Ascending aorta (tissue), 2 donors: ENCODE results near the gene ZC3H10. TPM values are rescaled to one million over a fixed set of nuclear protein-coding genes. Genes with fewer than 3 reads are reported as not detected.

Source experiments
- DNase-seq, 2 donors: peaks; one replicate each; pipeline ENCODE4 v3.0.0-alpha.2; 2019; ENCODE audit warnings: low spot score in 2 of 2
- H3K27ac ChIP-seq, 2 donors: fragments of 200-600 bp; sonication (generic); one replicate each; pipeline ENCODE4 v1.5.1; 2016 to 2017; ENCODE audit warnings: mild to moderate bottlenecking in 1 of 2
- H3K27me3 ChIP-seq: fragments of 200-600 bp; sonication (generic); one replicate; pipeline ENCODE4 v1.5.1; 2017
- H3K36me3 ChIP-seq, 2 donors: fragments of 200-600 bp; sonication (generic); one replicate each; pipeline ENCODE4 v1.5.1; 2016
- H3K4me1 ChIP-seq, 2 donors: fragments of 200-600 bp; sonication (generic); one replicate each; pipeline ENCODE4 v1.5.1; 2016 to 2017; ENCODE audit warnings: mild to moderate bottlenecking in 1 of 2
- H3K4me3 ChIP-seq, 2 donors: fragments of 200-600 bp; sonication (generic); one replicate each; pipeline ENCODE4 v1.5.1; 2016 to 2017; ENCODE audit warnings: mild to moderate bottlenecking in 1 of 2
- H3K9me3 ChIP-seq, 2 donors: fragments of 200-600 bp; sonication (generic); one replicate each; pipeline ENCODE4 v1.5.1; 2016
- intact Hi-C: fragments of 100-400 bp; cut with DNase I; formaldehyde crosslinking; loops from one replicate; pipeline ENCODE4 v1.15.1; 2023
- total RNA-seq: library from RNA; depleted of rRNA; stranded (reverse); fragments of >200 nt; gene quantifications from one replicate; pipeline ENCODE4 v1.1.0, GENCODE V29; 2016
- TF ChIP-seq, protein P1 (sequence below), 3 experiments: fragments of 200-600 bp in 2 of 3; fragments of 450-650 bp in 1 of 3; sonication (generic) in 2 of 3; IDR thresholded peaks; one replicate each; pipeline ENCODE4 v1.5.1; 2016 to 2019; ENCODE audit warnings: antibody characterized with exemption in 3 of 3, mild to moderate bottlenecking in 1 of 3, moderate library complexity in 1 of 3

The ZC3H10 gene
- total RNA-seq, 1 donor from 2014 or later = 11.1 TPM

DNA sequence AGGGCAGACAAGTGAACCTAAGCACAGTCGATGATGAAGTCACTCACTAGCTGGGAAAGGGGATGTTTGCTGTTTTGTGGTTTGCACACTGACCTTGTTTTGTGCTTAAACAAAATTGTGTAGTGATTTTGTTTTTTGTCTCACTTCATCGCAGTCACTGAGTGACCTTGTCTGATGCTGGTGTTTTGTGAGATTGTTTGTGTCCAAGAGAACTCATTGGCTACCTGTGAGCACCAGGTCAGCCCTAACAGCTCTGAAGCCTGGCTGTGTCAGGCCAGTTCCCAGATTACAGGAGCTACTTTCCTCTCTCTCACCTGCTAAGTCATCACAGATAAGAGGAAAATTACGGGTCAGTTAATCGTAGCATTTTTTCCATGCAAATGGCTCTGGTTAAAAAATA lies 6.1 kb downstream of the ZC3H10 start:
- TF ChIP-seq, protein P1, sequence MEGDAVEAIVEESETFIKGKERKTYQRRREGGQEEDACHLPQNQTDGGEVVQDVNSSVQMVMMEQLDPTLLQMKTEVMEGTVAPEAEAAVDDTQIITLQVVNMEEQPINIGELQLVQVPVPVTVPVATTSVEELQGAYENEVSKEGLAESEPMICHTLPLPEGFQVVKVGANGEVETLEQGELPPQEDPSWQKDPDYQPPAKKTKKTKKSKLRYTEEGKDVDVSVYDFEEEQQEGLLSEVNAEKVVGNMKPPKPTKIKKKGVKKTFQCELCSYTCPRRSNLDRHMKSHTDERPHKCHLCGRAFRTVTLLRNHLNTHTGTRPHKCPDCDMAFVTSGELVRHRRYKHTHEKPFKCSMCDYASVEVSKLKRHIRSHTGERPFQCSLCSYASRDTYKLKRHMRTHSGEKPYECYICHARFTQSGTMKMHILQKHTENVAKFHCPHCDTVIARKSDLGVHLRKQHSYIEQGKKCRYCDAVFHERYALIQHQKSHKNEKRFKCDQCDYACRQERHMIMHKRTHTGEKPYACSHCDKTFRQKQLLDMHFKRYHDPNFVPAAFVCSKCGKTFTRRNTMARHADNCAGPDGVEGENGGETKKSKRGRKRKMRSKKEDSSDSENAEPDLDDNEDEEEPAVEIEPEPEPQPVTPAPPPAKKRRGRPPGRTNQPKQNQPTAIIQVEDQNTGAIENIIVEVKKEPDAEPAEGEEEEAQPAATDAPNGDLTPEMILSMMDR (IDR thresholded peaks at IDR 0.05) = no peak
- Histone ChIP-seq H3K27me3 (no peaks in the 10 kb centered on the region), H3K9me3 (no peaks in the 10 kb centered on the region), H3K36me3 (peaks cover 13 to 32% of the 10 kb centered on the region in 2 donors), H3K4me3 (no peak overlapping the region), H3K4me1 (peaks cover 15 to 20% of the 10 kb centered on the region in 2 donors), H3K27ac (no peak overlapping the region)
- intact Hi-C loops = no loop called here
- DNase-seq = no peak

DNA sequence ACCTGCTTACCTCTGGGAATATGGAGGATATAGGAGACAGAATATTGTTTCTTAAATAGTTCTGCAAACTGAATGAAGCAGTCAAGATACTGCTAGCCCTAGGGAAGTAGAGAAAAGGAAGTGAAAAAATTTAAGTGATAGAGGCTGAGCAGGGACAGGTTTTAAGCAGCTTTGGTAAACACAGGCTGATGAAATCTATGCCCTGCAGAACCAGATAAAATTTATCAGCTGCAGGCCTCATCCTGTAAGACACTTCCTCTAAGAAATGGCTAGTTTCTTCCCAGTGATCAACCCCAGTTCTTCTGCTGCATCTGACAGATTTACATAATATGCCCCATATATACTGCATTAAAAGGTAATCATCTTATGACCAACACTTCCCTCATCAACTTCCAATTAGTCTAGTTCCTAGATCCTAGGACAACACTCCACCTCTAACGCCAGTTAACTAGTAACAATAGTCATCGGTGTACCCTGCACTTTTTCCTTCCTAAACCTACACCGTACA lies 8.7 kb downstream of the ZC3H10 start:
- H3K9me3 ChIP-seq = no peaks in the 10 kb centered on the region
- no peak for DNase-seq
- peaks cover 12 to 28% of the 10 kb centered on the region in 2 donors for H3K36me3 ChIP-seq
- peak overlapping the region; percentile 49 to 61 for H3K4me3 ChIP-seq
- intact Hi-C loops = loop anchor here (1.0 to 5.0 kb wide), 3 partner anchors 8 to 961 kb away; partner anchors contain the start of genes NAB2, SMARCC2 and ZC3H10
- H3K4me1 ChIP-seq = peaks cover 9 to 21% of the 10 kb centered on the region in 2 donors
- TF ChIP-seq, protein P1 (IDR thresholded peaks at IDR 0.05) = no peak
- peak overlapping the region; percentile 74 to 78 for H3K27ac ChIP-seq
- H3K27me3 ChIP-seq = no peaks in the 10 kb centered on the region

DNA sequence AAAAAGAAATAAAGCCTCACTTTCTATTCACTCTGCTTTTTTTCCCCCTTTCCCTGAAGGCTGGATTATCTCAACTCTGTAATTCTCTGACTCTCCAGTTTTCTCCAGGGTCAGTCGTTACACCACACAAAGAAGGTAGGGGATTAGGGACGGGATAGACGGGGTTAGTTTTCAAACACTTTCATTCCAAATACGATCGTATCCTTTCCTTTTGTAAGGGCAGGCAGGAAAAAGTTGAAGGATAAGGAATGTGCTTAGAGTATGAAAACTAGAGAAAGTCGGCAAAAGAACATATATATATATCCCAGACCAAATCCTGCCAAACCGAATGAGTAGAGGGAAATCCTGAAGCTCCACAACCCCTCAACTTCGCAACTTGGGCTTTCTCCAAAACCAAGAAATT lies 9.4 kb downstream of the ZC3H10 start:
- peaks cover 19 to 28% of the 10 kb centered on the region in 2 donors for H3K36me3 ChIP-seq
- intact Hi-C loops = loop anchor here (1.0 to 5.0 kb wide), 2 partner anchors 9 to 960 kb away; partner anchors contain the start of genes NAB2 and ZC3H10
- DNase-seq = no peak
- no peaks in the 10 kb centered on the region for H3K27me3 ChIP-seq
- no peaks in the 10 kb centered on the region for H3K9me3 ChIP-seq
- peaks cover 9 to 21% of the 10 kb centered on the region in 2 donors for H3K4me1 ChIP-seq
- H3K4me3 ChIP-seq = peak overlapping the region; percentile 49 to 61
- peak overlapping the region; percentile 74 to 78 for H3K27ac ChIP-seq
- TF ChIP-seq, protein P1 (IDR thresholded peaks at IDR 0.05) = no peak

DNA sequence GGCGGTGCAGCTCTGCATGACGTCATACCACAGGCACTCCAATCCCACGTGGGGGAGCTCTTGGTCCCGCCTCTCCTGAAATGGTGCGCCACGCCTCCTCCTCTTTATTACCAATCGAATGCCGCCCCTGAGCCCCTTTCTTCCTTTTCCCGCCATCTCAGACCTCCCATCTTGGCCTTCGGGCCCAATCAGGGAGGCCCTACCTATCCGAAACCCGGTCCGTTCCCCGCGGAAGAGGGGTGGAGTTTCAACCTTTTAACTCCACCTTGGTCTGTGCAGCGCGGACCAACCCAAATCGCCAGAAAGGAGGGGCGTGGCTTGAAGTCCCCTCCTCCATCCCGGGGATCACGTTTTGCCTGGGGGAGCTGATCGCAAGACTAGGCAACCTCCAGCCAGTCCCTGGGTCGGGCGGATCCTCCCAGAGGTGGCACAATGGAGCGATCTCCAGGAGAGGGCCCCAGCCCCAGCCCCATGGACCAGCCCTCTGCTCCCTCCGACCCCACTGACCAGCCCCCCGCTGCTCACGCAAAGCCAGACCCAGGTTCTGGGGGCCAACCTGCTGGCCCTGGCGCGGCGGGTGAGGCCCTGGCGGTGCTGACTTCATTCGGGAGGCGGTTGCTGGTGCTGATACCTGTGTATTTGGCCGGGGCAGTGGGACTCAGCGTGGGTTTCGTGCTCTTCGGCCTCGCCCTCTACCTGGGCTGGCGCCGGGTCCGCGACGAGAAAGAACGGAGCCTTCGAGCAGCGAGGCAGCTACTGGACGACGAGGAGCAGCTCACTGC lies 10.0 kb downstream of the ZC3H10 start, which contains the start of gene ESYT1:
TSS of gene ESYT1 (plus strand) at position 380 of the 782 bp plus-strand sequence. CDS start at position 433, 53 bp downstream.
- intact Hi-C loops = loop anchor here (1.0 to 5.0 kb wide), 3 partner anchors 10 to 959 kb away; partner anchors contain the start of genes MYL6, NAB2 and ZC3H10
- Histone ChIP-seq H3K27me3 (no peaks in the 10 kb centered on the region), H3K27ac (peak within 1 kb of the TSS; percentile 87 to 88), H3K36me3 (peaks cover 25 to 28% of the 10 kb centered on the region in 2 donors), H3K4me3 (peak within 1 kb of the TSS; percentile 73 to 80), H3K9me3 (no peaks in the 10 kb centered on the region), H3K4me1 (peaks cover 9 to 21% of the 10 kb centered on the region in 2 donors)
- TF ChIP-seq, protein P1 (IDR thresholded peaks at IDR 0.05) = no peak
- DNase-seq = peak; percentile 99 to 100

DNA sequence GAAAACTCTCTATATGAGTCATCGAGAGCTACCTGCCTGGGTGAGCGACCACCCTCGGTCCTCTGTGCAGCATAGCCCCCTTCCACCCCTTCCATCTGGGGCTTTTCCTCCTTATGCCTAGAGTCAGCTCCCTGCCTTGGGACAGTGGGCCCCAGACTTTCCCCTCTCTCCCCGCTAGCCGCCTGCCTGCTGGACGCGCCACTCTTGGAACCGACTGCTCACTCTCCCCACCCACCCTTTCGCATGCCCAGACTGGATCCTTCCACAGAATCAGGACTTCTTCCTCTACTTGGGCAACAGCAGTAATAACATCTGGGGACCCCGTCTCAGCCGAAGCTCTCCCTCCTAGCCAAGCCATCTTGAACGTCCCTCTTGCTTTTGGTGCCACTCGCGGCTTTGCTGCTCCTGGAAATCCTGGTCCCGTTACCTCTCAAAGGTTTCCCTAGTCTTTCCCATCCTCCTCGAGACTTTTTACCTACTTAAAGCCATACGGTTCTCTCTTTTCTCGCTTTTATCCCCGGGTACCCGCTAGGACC lies 10.7 kb downstream of the ZC3H10 start:
- Histone ChIP-seq H3K4me3 (peak overlapping the region; percentile 73 to 80), H3K4me1 (peaks cover 9 to 21% of the 10 kb centered on the region in 2 donors), H3K9me3 (no peaks in the 10 kb centered on the region), H3K27me3 (no peaks in the 10 kb centered on the region), H3K27ac (peak overlapping the region; percentile 87 to 88), H3K36me3 (peaks cover 32 to 34% of the 10 kb centered on the region in 2 donors)
- intact Hi-C loops = loop anchor here (1.0 to 5.0 kb wide), 2 partner anchors 30 to 959 kb away; partner anchors contain the start of genes MYL6 and NAB2
- TF ChIP-seq, protein P1 (IDR thresholded peaks at IDR 0.05) = no peak
- DNase-seq = no peak
